ENCODE measurements around the gene RAD51B. TPM values are rescaled to one million over a fixed set of nuclear protein-coding genes. Genes with fewer than 3 reads are reported as not detected.

RAD51B gene
- total RNA-seq, 1 experiment from 2014 or later = 14.2 TPM

DNA sequence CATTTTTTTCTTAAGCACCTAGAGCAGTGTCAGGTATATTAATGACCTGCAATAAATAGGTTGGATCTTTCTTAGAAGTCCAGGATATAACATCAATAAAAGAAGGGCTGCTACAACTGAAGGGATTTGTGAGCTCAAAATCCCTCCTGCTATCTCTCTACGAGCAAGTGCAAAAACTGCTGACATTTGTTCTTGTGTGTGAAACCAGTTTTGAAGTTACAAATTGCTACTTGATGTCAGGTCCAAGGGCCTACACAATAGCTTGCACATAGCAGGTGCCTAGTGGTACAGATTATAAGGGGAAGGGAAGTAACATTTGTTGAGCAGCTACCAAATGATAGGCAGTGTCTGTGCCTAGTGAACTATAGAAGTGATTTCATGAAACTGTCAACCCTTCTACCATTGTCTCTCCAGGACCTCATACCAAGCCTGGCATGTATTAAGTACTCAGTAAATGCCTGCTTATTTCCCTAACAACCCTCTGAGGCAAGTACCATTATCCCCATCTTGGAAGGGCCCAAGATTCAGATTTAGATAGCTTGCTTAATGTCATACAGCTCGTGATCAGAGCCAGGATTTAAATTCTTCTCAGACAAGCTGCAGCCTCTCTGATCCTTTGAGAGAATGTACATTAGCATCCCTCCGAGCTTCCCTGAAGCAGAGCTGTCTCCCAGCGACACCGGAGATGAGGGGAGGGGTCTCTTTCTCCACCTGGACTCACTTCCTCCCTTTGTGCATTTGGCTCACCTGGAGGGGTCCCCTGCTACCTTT, 673.0 kb downstream of the RAD51B start:
- DNase-seq (ENCODE audit: low spot score) (no peak), ATAC-seq (peak; percentile 69)
- TF ChIP-seq TP53 (CRISPR knock-in tag; IDR thresholded peaks at IDR 0.05) (no peak), GTF2I (CRISPR knock-in tag; conservative IDR thresholded peaks at IDR 0.05) (no peak), ATF2 (CRISPR knock-in tag; IDR thresholded peaks at IDR 0.05; ENCODE audit: borderline replicate concordance, low read depth) (no peak), TCF7 (CRISPR knock-in tag; IDR thresholded peaks at IDR 0.05; ENCODE audit: low read depth) (no peak), ERG (CRISPR knock-in tag; IDR thresholded peaks at IDR 0.05) (no peak), RELA (CRISPR knock-in tag; IDR thresholded peaks at IDR 0.05; ENCODE audit: borderline replicate concordance) (no peak), FOXJ3 (CRISPR knock-in tag; IDR thresholded peaks at IDR 0.05; ENCODE audit: borderline replicate concordance) (no peak), NR3C1 (CRISPR knock-in tag; conservative IDR thresholded peaks at IDR 0.05; ENCODE audit: low read depth) (no peak), ZNF425 (CRISPR knock-in tag; conservative IDR thresholded peaks at IDR 0.05) (no peak), NFATC4 (CRISPR knock-in tag; IDR thresholded peaks at IDR 0.05) (no peak), TEAD4 (CRISPR knock-in tag; IDR thresholded peaks at IDR 0.05) (no peak), NR1H2 (CRISPR knock-in tag; IDR thresholded peaks at IDR 0.05) (no peak), MAX (CRISPR knock-in tag; IDR thresholded peaks at IDR 0.05) (no peak)
- TF ChIP-seq, protein P1, sequence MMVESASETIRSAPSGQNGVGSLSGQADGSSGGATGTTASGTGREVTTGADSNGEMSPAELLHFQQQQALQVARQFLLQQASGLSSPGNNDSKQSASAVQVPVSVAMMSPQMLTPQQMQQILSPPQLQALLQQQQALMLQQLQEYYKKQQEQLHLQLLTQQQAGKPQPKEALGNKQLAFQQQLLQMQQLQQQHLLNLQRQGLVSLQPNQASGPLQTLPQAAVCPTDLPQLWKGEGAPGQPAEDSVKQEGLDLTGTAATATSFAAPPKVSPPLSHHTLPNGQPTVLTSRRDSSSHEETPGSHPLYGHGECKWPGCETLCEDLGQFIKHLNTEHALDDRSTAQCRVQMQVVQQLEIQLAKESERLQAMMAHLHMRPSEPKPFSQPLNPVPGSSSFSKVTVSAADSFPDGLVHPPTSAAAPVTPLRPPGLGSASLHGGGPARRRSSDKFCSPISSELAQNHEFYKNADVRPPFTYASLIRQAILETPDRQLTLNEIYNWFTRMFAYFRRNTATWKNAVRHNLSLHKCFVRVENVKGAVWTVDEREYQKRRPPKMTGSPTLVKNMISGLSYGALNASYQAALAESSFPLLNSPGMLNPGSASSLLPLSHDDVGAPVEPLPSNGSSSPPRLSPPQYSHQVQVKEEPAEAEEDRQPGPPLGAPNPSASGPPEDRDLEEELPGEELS (CRISPR knock-in tag; IDR thresholded peaks at IDR 0.05) = no peak
- TF ChIP-seq, protein P2, sequence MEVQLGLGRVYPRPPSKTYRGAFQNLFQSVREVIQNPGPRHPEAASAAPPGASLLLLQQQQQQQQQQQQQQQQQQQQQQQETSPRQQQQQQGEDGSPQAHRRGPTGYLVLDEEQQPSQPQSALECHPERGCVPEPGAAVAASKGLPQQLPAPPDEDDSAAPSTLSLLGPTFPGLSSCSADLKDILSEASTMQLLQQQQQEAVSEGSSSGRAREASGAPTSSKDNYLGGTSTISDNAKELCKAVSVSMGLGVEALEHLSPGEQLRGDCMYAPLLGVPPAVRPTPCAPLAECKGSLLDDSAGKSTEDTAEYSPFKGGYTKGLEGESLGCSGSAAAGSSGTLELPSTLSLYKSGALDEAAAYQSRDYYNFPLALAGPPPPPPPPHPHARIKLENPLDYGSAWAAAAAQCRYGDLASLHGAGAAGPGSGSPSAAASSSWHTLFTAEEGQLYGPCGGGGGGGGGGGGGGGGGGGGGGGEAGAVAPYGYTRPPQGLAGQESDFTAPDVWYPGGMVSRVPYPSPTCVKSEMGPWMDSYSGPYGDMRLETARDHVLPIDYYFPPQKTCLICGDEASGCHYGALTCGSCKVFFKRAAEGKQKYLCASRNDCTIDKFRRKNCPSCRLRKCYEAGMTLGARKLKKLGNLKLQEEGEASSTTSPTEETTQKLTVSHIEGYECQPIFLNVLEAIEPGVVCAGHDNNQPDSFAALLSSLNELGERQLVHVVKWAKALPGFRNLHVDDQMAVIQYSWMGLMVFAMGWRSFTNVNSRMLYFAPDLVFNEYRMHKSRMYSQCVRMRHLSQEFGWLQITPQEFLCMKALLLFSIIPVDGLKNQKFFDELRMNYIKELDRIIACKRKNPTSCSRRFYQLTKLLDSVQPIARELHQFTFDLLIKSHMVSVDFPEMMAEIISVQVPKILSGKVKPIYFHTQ (CRISPR knock-in tag; IDR thresholded peaks at IDR 0.05) = no peak
- TF ChIP-seq, protein P3, sequence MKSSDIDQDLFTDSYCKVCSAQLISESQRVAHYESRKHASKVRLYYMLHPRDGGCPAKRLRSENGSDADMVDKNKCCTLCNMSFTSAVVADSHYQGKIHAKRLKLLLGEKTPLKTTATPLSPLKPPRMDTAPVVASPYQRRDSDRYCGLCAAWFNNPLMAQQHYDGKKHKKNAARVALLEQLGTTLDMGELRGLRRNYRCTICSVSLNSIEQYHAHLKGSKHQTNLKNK (CRISPR knock-in tag; IDR thresholded peaks at IDR 0.05) = no peak
- TF ChIP-seq, protein P4, sequence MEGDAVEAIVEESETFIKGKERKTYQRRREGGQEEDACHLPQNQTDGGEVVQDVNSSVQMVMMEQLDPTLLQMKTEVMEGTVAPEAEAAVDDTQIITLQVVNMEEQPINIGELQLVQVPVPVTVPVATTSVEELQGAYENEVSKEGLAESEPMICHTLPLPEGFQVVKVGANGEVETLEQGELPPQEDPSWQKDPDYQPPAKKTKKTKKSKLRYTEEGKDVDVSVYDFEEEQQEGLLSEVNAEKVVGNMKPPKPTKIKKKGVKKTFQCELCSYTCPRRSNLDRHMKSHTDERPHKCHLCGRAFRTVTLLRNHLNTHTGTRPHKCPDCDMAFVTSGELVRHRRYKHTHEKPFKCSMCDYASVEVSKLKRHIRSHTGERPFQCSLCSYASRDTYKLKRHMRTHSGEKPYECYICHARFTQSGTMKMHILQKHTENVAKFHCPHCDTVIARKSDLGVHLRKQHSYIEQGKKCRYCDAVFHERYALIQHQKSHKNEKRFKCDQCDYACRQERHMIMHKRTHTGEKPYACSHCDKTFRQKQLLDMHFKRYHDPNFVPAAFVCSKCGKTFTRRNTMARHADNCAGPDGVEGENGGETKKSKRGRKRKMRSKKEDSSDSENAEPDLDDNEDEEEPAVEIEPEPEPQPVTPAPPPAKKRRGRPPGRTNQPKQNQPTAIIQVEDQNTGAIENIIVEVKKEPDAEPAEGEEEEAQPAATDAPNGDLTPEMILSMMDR (IDR thresholded peaks at IDR 0.05) = no peak
- TF ChIP-seq, protein P5, sequence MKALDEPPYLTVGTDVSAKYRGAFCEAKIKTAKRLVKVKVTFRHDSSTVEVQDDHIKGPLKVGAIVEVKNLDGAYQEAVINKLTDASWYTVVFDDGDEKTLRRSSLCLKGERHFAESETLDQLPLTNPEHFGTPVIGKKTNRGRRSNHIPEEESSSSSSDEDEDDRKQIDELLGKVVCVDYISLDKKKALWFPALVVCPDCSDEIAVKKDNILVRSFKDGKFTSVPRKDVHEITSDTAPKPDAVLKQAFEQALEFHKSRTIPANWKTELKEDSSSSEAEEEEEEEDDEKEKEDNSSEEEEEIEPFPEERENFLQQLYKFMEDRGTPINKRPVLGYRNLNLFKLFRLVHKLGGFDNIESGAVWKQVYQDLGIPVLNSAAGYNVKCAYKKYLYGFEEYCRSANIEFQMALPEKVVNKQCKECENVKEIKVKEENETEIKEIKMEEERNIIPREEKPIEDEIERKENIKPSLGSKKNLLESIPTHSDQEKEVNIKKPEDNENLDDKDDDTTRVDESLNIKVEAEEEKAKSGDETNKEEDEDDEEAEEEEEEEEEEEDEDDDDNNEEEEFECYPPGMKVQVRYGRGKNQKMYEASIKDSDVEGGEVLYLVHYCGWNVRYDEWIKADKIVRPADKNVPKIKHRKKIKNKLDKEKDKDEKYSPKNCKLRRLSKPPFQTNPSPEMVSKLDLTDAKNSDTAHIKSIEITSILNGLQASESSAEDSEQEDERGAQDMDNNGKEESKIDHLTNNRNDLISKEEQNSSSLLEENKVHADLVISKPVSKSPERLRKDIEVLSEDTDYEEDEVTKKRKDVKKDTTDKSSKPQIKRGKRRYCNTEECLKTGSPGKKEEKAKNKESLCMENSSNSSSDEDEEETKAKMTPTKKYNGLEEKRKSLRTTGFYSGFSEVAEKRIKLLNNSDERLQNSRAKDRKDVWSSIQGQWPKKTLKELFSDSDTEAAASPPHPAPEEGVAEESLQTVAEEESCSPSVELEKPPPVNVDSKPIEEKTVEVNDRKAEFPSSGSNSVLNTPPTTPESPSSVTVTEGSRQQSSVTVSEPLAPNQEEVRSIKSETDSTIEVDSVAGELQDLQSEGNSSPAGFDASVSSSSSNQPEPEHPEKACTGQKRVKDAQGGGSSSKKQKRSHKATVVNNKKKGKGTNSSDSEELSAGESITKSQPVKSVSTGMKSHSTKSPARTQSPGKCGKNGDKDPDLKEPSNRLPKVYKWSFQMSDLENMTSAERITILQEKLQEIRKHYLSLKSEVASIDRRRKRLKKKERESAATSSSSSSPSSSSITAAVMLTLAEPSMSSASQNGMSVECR (CRISPR knock-in tag; IDR thresholded peaks at IDR 0.05; ENCODE audit: borderline replicate concordance) = no peak
- ChIA-PET CTCF (interaction anchor here (0.7 to 2.4 kb wide), 13 partner anchors 14 to 352 kb away, joined by 3 to 11 read pairs (median 3); no protein-coding TSS in a partner anchor), POLR2A (interaction anchor here (1.0 kb wide), 1 partner anchor 300 kb away, joined by 4 read pairs; the partner anchor contains the start of gene ZFP36L1)
- Mint-ChIP-seq H3K4me1 (peaks cover 50% of the 10 kb centered on the region), H3K27me3 (ENCODE audit: low read depth) (no peaks in the 10 kb centered on the region), H3K4me3 (no peak overlapping the region), H3K27ac (peak overlapping the region; percentile 51; the same call in 1 of the 2 replicates), H3K36me3 (no peaks in the 10 kb centered on the region), H3K9me3 (no peaks in the 10 kb centered on the region)
